NCI-H187 treated with DMSO at 0.1 percent for 48 hours (cell line): ENCODE results near the gene ATG9A.
"Not testable (repeated sequence)": the region's sequence is repeated elsewhere in the genome, so short reads cannot be mapped to it uniquely, and the experiment has no call there.

Experiments
- DNase-seq: peaks from one replicate; lab custom pipeline; 2025; lab: John Stamatoyannopoulos, UW

Gene ATG9A, protein sequence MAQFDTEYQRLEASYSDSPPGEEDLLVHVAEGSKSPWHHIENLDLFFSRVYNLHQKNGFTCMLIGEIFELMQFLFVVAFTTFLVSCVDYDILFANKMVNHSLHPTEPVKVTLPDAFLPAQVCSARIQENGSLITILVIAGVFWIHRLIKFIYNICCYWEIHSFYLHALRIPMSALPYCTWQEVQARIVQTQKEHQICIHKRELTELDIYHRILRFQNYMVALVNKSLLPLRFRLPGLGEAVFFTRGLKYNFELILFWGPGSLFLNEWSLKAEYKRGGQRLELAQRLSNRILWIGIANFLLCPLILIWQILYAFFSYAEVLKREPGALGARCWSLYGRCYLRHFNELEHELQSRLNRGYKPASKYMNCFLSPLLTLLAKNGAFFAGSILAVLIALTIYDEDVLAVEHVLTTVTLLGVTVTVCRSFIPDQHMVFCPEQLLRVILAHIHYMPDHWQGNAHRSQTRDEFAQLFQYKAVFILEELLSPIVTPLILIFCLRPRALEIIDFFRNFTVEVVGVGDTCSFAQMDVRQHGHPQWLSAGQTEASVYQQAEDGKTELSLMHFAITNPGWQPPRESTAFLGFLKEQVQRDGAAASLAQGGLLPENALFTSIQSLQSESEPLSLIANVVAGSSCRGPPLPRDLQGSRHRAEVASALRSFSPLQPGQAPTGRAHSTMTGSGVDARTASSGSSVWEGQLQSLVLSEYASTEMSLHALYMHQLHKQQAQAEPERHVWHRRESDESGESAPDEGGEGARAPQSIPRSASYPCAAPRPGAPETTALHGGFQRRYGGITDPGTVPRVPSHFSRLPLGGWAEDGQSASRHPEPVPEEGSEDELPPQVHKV

DNA sequence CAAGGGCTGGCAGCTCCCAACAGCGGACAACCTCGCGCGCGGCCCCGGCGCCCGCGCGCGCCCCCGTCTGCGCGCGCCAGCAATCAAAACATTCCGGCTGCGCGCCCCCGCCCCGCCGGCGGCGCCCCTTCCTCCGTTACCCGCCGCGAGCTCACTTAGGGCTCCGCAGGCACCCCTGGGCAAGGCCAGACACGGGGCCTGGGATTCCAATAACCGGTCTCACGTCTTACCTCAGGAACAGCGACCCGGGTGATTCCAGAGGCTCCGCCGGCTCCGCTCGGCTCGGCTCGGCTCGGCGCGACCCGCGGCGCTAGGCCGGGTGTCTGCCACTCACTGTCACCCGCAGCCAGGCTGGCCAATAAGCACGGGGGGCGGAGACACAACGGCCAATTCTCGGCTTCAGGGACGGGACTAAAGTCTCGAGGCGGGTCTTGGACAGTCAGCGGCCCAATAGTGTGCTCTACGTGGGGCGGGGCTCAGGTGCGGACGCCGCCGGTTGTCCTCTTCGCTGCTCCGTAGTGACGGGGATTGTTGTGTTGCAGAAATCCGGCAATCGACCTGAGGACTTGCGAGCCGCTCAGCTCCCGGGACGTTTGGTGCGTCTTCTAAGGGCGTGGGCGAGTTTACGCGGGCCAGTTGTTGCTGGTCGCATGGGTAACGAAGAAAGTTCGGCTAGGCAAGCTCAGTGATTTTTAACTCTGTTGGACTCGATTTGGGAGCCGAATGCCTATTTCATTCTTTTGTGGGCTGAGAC, at the start of gene ATG9A, which contains the start of gene ANKZF1:
TSS of gene ATG9A (minus strand) at position 332 of the 754 bp plus-strand sequence. CDS start 1,612 bp downstream, outside the sequence.
TSS of gene ANKZF1 (plus strand) at position 502 of the 754 bp plus-strand sequence. CDS start 452 bp downstream, outside the sequence.
- DNase-seq = peak; percentile 83

DNA sequence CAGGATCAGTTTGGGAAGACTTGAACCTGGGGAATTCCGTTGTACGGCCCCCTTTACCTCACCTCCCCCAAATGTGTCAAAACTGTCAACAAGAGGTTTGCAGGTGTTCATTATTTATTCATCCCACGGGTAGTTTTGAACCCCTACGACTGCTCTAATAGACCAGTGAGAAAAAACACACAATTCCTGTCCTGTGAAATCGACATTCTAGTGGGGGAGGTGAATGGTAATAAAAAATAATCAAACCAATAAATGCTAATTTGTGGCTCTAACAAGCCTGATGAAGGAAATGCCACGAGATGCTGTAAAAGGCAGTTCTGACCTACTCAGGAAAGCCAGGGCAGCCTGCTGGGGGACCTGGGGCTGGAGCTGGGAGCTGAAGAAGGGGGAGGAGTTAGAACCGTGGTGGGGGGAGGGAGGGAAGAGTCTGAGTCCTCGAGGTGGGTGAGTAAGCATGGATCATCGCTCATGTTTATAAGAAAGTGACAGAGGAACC, 49.3 kb upstream of the ATG9A start:
- DNase-seq = no peak

DNA sequence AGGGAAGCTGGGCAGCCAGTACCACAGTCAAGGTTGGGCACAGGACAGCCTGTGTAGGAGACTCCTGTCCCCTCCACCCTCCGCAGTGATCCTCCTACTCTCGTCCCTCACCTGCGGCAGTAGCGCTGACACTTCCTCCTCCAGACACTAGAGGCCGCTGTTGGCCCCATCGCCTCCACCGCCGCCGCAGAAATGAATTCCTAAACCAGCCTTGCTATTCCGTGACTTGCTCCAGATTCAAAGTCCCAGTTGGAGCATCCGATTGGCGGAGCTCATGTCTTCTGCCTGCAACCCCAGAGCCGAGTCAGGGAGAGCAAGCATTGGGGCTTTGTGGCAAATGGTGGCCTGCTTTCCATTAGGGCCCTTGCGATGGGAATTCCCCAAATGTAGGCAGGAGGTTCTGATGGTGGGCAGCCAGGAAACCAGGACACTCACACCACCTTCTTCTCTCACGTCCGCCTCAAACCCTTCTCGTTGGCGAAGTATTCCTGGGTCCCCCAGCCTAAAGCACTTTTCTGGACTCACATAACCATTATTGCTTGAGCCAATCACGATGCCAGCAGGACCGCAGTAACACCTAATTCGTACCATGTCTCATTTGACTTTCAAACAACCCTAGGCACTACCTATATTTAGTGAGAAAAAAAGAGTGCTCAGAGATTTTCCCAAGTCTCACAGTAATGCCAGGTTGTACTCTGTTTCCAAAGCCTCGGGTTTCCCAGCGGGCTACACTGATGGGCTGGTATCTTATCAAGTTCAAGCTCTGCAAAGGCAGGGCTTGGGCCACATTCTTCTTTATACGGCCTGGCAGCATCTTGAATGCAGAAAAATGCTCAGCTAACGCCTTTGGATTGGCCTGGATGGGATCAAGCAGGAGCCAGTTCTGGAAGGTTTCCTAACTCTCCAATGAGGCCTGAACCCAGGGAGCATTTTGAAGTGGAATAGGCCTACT, 48.5 kb upstream of the ATG9A start:
- DNase-seq = peak; percentile 33

DNA sequence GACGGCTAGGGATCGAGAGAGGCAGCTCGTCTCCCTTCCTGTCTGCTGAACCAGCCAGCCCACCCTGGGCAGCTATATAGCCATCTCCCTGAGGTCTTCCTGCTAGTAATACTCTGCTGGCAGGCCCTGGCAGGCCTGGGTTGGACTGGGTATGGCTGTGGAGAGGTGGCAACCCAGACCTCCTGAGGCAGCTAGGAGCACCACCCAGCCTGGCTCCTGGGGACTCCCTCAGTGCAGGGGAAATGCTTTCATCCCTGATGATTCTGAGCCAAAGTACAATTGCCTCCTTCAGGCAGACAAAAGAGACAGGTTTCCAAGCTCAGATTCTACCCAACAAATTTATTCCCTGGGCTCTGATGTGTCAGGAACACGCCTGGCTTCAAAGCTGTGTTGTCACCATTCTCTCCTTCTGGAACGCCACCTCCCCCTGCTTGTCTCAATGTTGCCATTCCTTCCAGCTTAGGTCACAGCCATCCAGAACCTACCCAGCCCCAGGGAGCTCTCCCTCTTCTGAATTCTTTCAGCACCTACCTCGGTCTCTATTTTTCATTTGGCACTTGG, 45.0 kb upstream of the ATG9A start:
- DNase-seq = no peak

DNA sequence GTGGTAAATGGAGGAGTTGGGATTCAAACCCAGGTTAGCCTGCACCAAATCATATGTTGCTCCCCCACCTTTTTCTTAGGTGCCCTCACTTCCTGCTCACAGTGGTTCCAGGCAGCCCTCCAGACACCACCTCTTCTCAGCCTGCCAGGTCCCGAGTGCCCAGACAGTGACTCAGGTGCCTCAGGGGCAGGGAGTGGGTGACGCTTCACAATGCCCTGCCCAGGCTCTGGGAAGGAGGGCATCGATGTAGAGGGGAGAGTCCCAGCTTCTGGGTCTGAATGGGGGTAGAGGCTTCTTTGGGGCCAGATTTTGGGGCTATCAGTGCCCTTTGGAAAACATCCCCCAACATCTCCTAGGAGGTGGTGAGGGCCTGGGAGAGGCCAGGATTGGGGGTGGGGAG, 44.5 kb upstream of the ATG9A start:
- no peak for DNase-seq

DNA sequence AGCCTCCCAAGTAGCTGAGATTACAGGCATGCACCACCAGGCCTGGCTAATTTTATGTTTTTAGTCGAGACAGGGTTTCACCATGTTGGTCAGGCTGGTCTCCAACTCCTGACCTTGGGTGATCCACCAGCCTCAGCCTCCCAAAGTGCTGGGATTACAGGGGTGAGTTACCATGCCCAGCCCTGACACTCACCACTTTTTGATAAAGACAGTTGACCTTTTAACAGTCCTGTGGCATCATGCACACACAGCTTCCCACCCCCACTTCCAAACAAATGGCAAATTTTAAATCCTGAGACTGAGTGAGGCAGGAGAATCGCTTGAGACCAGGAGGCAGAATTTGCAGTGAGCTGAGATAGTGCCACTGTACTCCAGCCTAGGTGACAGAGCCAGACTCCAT, 43.6 kb upstream of the ATG9A start:
- DNase-seq = no peak

DNA sequence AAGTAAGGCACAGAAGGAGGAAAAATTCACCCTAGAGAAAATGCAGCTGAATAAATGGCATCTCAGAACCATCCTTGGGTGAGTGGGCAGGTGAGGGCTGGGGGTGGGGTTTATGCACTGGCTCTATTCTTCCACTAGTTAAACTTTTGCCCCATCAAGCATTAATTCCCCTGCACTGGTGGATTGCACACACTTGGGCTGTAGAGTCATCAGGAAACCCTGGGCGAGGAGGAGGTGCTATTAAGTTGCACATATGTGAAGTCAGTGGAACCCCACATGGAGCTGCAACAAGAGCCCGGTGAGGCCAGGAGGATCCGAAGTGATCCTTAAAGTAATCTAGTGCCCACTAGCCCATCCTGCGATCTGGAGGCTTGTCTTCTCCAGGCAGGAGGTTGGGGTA, 42.9 kb upstream of the ATG9A start:
- no peak for DNase-seq

DNA sequence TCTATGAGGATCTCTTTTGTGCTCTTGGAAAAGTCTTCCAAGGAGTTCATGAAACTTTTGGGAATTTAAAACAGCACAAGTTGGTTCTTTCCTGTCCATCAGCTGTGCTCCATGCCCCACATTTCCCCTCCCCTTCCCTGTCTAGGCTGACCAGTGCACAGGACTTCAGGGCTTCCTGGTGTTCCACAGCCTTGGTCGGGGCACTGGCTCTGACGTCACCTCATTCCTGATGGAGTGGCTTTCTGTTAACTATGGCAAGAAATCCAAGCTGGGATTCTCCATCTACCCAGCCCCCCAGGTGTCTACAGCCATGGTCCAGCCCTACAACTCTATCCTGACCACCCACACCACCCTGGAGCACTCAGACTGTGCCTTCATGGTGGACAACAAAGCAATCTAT, 41.6 kb upstream of the ATG9A start:
- DNase-seq = no peak

DNA sequence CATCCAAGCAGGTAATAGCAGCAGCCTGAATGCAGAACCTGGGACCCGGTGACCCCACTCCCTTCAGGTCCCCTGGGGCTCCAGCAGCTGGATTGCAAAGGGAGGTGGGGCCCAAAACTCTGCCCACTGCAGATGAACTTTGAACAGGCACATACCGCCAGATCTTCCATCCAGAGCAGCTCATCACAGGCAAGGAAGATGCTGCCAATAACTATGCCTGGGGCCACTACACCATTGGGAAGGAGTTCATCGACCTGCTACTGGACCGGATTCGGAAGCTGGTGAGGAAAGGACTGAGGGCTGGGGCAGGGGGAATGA, 40.6 kb upstream of the ATG9A start:
- DNase-seq = no peak

DNA sequence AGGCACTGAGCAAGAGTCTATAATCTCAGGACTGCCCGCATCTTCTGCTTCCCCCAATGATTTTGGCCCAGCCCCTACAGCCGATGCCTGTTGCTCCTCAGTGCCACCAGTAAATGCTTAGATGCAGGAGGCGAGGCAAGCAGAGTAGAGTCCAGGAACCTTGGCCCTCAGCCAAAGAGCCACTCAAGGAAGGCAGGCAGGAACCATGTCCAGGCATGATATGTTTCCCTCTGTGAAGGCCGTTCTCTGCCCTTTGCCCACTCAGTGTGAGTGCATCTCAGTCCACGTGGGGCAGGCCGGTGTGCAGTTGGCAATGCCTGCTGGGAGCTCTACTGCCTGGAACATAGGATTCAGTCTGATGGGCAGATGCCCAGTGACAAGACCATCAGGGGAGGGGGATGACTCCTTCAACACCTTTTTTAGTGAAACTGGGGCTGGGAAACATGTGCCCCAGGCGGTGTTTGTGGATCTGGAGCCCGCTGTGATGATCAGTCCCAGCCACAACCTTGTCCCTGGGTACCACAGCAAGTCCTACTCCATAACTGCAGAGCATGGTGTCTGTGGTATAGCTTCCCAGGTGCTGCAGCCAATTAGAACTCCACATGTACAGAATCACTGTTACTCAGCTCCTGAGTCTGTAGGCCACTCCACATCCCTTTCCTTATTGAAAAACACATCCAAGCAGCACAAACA, 40.1 kb upstream of the ATG9A start:
- DNase-seq = no peak

DNA sequence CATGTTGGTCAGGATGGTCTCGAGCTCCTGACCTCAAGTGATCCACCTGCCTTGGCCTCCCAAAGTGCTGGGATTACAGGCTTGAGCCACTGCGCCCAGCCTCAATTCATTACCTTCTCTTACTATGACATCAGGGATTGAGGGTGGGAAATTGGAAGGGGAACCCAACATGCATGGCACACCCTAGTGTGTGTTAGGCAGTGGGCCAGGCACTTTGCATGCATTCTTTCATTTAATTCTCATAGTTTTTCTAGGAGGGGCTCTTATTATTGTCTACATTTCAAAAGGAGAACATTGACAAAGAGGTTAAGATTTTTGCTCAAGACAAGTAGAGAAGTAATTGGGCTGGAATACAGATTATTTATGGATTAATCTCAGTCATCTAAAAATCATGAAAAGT, 38.9 kb upstream of the ATG9A start:
- DNase-seq = no peak

DNA sequence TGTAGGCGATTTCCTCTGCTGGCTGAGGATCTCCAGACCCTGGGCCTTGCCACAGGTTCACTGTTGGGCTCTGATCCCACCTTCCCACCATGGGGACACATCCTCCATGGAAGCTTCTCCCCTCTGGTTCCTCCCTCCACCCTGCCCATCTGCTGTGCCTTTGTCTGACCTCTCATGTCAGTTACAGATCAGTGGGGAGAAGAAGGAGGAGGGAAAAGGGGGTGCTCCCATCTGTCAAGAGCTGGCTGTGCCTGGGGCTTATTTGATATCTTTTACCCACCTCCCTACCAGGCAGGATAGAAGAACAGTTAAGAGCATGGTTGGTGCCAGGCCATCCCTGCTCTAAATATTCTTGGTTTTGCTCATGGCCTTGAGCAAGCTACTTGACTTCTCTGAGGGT, 37.5 kb upstream of the ATG9A start:
- no peak for DNase-seq

DNA sequence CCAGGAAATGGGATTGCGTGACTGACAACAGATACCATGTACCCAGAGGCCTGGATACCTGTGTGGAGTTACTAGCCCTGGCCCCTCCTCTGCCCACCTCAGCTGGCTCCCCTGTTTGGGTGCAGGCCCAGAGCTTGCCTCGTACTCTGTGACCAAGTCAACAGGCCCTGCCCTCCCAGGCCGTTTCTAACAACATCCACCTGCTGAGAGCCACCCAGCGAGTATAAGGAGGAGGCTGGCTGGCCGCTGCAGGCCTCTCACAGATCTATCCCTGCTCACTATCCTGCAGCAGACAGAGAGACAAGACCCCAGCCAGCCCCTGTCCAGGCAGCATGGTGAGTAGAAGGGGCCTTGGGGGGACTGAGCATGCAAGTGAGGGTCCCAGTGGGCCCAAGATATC, 36.8 kb upstream of the ATG9A start:
- no peak for DNase-seq

DNA sequence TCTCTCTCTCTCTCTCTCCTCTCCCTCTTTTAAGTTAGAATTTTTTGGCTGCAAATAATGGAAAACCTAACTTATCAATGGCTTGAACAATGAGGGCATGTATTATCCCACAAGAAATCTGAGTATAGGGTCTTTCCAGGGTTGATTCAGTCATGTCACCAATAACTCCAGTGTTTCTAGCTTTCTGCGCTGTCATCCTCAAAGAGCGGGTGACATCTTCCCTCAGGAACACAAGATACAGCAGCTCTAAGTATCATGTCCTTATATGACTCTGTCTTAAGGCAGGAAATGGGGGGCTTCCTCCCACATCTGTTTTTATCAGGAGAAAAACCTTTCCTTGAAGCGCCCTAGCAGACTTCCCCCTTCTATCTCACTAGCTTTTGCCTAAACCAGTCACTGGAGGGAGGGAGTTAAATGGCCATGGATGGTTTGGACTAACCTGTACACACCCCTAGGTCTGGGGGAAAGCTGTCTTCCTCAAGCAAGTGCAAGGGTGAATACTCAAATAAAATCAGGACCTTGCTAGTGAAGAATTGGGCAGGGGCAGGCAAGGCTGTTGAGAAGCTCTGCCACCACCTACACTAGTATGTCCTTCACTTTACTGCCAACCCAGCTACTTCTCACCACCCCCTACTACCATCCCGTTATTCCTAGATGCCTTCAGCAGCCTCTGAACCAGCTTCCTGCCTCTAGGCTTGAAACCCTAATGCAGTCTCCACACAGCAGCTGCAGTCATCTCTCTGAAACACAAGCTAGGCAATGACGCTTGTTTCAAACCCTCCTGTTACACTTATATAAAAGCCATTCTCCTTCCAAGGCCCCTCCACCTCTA, 31.8 kb upstream of the ATG9A start:
- DNase-seq = no peak

DNA sequence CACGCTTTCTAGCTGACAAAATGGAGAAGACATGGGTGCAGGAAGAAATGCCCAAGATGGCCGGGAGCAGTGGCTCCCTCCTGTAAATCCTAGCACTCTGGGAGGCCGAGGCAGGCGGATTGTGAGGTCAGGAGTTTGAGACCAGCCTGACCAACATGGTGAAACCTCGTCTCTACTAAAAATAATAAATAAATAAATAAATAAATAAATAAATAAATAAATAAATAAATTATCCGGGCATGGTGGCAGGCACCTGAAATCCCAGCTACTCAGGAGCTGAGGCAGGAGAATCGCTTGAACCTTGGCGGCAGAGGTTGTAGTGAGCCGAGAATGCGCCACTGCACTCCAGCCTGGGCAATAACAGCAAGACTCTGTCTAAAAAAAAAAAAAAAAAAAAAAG, 29.5 kb upstream of the ATG9A start:
- DNase-seq = not testable (repeated sequence)

DNA sequence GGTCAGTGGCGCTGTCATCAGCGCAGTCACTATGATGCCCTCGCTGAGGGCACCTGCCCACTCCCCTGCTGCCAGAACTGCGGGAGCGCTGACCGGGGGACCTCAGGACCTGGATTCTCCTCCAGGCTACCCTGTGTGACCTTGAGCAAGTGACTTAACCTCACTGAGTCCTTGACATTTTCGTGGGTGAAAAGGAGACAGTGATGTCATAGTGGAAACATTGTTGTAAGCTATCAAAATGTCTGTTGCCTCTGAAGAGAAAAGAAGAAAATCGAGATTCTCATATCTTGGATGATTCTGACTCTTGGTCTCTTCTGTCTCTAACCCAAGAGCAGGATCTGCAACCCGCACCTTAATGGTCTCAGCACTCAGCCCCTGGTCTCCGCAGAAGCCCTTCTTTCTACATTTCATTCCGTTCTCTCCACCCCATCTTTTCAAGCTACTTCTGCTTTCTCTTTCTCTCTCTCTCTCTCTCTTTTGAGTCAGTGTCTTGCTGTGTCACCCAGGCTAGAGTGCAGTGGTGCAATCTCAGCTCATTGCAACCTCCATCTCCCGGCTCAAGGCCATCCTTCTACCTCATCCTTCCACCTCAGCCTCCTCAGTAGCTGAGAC, 25.3 kb upstream of the ATG9A start:
- DNase-seq = no peak

DNA sequence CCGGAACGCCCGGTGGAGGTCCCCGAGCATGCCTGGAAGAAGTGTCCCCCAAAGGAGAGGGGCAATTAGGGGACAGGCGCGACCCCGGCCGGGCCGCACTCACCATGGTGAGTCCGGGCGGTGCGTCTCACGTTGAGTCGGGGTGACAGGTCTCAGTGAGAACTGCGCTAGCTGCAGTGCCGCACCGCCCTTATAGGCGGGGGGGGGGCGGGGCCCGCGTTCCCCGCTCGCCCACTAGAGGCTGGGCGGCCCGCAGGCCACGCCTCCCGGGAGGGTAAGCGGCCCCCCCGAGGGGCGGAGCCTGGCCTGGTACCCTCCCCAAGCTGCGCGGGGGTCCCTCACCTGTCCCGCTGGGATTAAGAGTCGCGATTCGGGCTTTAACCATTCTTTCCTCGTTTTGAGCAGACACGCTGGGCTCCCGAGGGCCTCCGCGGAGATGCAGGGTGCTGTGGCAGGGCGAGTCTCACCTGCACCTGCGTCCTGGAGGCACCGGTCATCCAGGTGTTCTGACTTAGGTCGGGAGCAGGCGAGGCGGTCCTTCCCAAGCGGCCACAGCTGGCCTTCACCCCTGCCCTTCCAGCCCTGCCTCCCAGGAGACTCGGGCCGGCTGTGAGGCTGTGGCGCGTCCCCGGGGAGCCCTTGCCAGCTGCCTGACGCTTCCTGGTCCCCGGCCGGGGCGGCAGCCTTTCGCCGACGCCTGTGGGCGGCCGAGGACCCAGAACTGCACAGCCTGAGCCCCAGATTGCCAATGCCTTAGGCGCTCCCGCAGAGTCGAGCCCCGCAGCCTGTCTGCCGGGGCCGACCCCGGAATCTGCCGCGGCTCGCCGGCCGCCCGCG, 24.5 kb upstream of the ATG9A start, which contains the start of gene TUBA4A:
TSS of gene TUBA4A (minus strand) at position 166 of the 837 bp plus-strand sequence. CDS start at position 106, 60 bp downstream.
- DNase-seq = no peak
